ENCODE data around the gene SORCS3.
"Not testable (repeated sequence)": the region's sequence is repeated elsewhere in the genome, so short reads cannot be mapped to it uniquely, and the experiment has no call there.

The SORCS3 gene

GRCh38 chr10:104707602-104708459 lies 66.7 kb downstream of the SORCS3 start:
- H3K4me3 ChIP-seq (ENCODE audit: low read length), result no peak overlapping the region
- no peak for TF ChIP-seq CTCF (conservative IDR thresholded peaks at IDR 0.05; ENCODE audit: low read depth, low read length)
- no peak for DNase-seq (ENCODE audit: low read depth)

- no peak overlapping the region for H3K4me3 ChIP-seq (ENCODE audit: low read length)
- no peak for TF ChIP-seq CTCF (conservative IDR thresholded peaks at IDR 0.05; ENCODE audit: low read depth, low read length)
- DNase-seq (ENCODE audit: low read depth), result peak; percentile 24
Observed at GRCh38 chr10:104711302-104711721, 70.2 kb downstream of the SORCS3 start.

GRCh38 chr10:104730593-104730992 lies 89.5 kb downstream of the SORCS3 start:
- not testable (repeated sequence) for H3K4me3 ChIP-seq (ENCODE audit: low read length); DNase-seq (ENCODE audit: low read depth)

GRCh38 chr10:104731192-104731591 lies 90.1 kb downstream of the SORCS3 start:
- no peak overlapping the region for H3K4me3 ChIP-seq (ENCODE audit: low read length)

GRCh38 chr10:104732222-104732621 lies 91.1 kb downstream of the SORCS3 start:
- no peak for DNase-seq (ENCODE audit: low read depth)

More at GRCh38 chr10:104731192-104731591, 90.1 kb downstream of the SORCS3 start:
- TF ChIP-seq CTCF (conservative IDR thresholded peaks at IDR 0.05; ENCODE audit: low read depth, low read length), result no peak
- DNase-seq (ENCODE audit: low read depth), result no peak

GRCh38 chr10:104734433-104734832 lies 93.3 kb downstream of the SORCS3 start:
- TF ChIP-seq CTCF (conservative IDR thresholded peaks at IDR 0.05; ENCODE audit: low read depth, low read length), result no peak
- no peak for DNase-seq (ENCODE audit: low read depth)
- no peak overlapping the region for H3K4me3 ChIP-seq (ENCODE audit: low read length)

More at GRCh38 chr10:104732222-104732621, 91.1 kb downstream of the SORCS3 start:
- no peak overlapping the region for H3K4me3 ChIP-seq (ENCODE audit: low read length)
- TF ChIP-seq CTCF (conservative IDR thresholded peaks at IDR 0.05; ENCODE audit: low read depth, low read length), result no peak

GRCh38 chr10:104735036-104735756 lies 94.1 kb downstream of the SORCS3 start:
- H3K4me3 ChIP-seq (ENCODE audit: low read length), result no peak overlapping the region
- DNase-seq (ENCODE audit: low read depth), result no peak
- TF ChIP-seq CTCF (conservative IDR thresholded peaks at IDR 0.05; ENCODE audit: low read depth, low read length), result no peak

Data from retinal pigment epithelial cell (primary cell).